GM12878 (cell line): ENCODE results near the gene PYM1. TPM values are rescaled to one million over a fixed set of nuclear protein-coding genes. Genes with fewer than 3 reads are reported as not detected.

ENCODE experiments used
- ATAC-seq: fragments of 200-7000 bp; cut with Tn5 transposase; 3 replicates; pipeline ENCODE4 v1.9.1; 2020; ENCODE audit warnings: mild to moderate bottlenecking, moderate library complexity
- BruUV-seq: library from RNA; stranded (reverse); fragments of 400-500 nt; replicated peaks from 2 replicates; lab custom pipeline; 2021; lab: Mats Ljungman, UMichigan
- CTCF ChIA-PET: fragments of 300-600 bp; sonication (Branson Sonifier 250); formaldehyde crosslinking; extraction: SDS; loops from one replicate; lab custom pipeline; 2021; ENCODE audit warnings: inconsistent platforms; lab: Yijun Ruan, JAX
- POLR2A ChIA-PET: fragments of 350-600 bp; formaldehyde crosslinking; extraction: SDS; loops from one replicate; lab custom pipeline; 2021; ENCODE audit warnings: inconsistent platforms; lab: Charles Lee
- RAD21 ChIA-PET: fragments of 300-600 bp; sonication (Branson Sonifier 250); formaldehyde crosslinking; loops from one replicate; lab custom pipeline; 2023; ENCODE audit warnings: antibody characterized with exemption; ENCODE audit not compliant: unreplicated experiment; lab: Charles Lee
- SMC1A ChIA-PET: fragments of 300-600 bp; sonication (Branson Sonifier 250); formaldehyde crosslinking; loops from one replicate; lab custom pipeline; 2023; ENCODE audit not compliant: unreplicated experiment, uncharacterized antibody; lab: Charles Lee
- DNase-seq: peaks from one replicate; pipeline ENCODE4 v3.0.0-alpha.2; 2011; ENCODE audit warnings: low read depth, low spot score
- FAIRE-seq: peaks from 3 replicates; lab custom pipeline; 2011; peaks lifted over from hg19 to GRCh38; lab: Jason Lieb, UNC
- H2AFZ ChIP-seq: 2 replicates; pipeline ENCODE4 v1.6.0; 2011; ENCODE audit warnings: low read depth, low read length, control low read depth; ENCODE audit not compliant: control insufficient read depth
- H3K27ac ChIP-seq: 2 replicates; pipeline ENCODE4 v1.5.1; 2011; ENCODE audit warnings: control low read depth; ENCODE audit not compliant: control insufficient read depth, insufficient read depth
- H3K27me3 ChIP-seq, 2 experiments: replicated peaks in 1 of 2; 2 replicates each; pipeline versions ENCODE4 v1.6.0 to v1.6.1; 2011; ENCODE audit warnings: low read length in 1 of 2; ENCODE audit not compliant: control insufficient read depth in 2 of 2, insufficient read depth in 2 of 2
- H3K36me3 ChIP-seq, 2 experiments: 2 replicates each; pipeline ENCODE4 v1.5.1; 2011; ENCODE audit warnings: low read length in 1 of 2; ENCODE audit not compliant: control insufficient read depth in 2 of 2, insufficient read depth in 2 of 2
- H3K4me1 ChIP-seq: 2 replicates; pipeline ENCODE4 v1.6.1; 2011; ENCODE audit warnings: mild to moderate bottlenecking, low read length, moderate library complexity, mixed read lengths; ENCODE audit not compliant: control insufficient read depth, insufficient read depth
- H3K4me2 ChIP-seq: 2 replicates; pipeline ENCODE4 v1.6.0; 2011; ENCODE audit warnings: control low read depth; ENCODE audit not compliant: control insufficient read depth, insufficient read depth
- H3K4me3 ChIP-seq: fragments of 200-600 bp; sonication (generic); 2 replicates; pipeline ENCODE4 v1.5.1; 2016
- H3K79me2 ChIP-seq: 2 replicates; pipeline ENCODE4 v1.6.0; 2011; ENCODE audit warnings: low read length; ENCODE audit not compliant: control insufficient read depth, insufficient read depth
- H3K9ac ChIP-seq: 2 replicates; pipeline ENCODE4 v1.8.0; 2011; ENCODE audit warnings: low read length, control low read depth, mixed read lengths; ENCODE audit not compliant: control insufficient read depth, insufficient read depth
- H3K9me3 ChIP-seq: replicated peaks from 3 replicates; pipeline ENCODE4 v1.5.1; 2011; ENCODE audit warnings: mild to moderate bottlenecking, low read length; ENCODE audit not compliant: control insufficient read depth, insufficient read depth
- H4K20me1 ChIP-seq: 2 replicates; pipeline ENCODE4 v1.6.0; 2011; ENCODE audit not compliant: control insufficient read depth, insufficient read depth
- ASH2L ChIP-seq: fragments of 300-600, 200-600 bp; sonication (generic); IDR thresholded peaks from 2 replicates; pipeline ENCODE4 v1.6.1; 2017; ENCODE audit warnings: low read depth, mild to moderate bottlenecking, borderline replicate concordance
- ATF7 ChIP-seq: fragments of 450-650 bp; IDR thresholded peaks from 2 replicates; pipeline ENCODE4 v1.6.1; 2016; ENCODE audit warnings: low read depth, mild to moderate bottlenecking
- BMI1 ChIP-seq: fragments of 450-650 bp; IDR thresholded peaks from 2 replicates; pipeline ENCODE4 v1.6.1; 2016; ENCODE audit warnings: mild to moderate bottlenecking, moderate library complexity, borderline replicate concordance
- CBX3 ChIP-seq: fragments of 200-600 bp; sonication (generic); IDR thresholded peaks from 2 replicates; pipeline ENCODE4 v1.6.1; 2016; ENCODE audit warnings: low read depth, borderline replicate concordance
- CBX5 ChIP-seq: sonication (generic); IDR thresholded peaks from 2 replicates; pipeline ENCODE4 v1.6.1; 2016; ENCODE audit warnings: low read depth, moderate library complexity, mild to moderate bottlenecking, inconsistent platforms
- CREB1 ChIP-seq: IDR thresholded peaks from 2 replicates; pipeline ENCODE4 v1.6.1; 2012; ENCODE audit warnings: low read depth, mild to moderate bottlenecking, inconsistent platforms
- EP300 ChIP-seq, 2 experiments: fragments of 150-350 bp in 1 of 2; IDR thresholded peaks; 2 replicates each; pipeline ENCODE4 v1.6.1; 2011 to 2012; ENCODE audit warnings: low read depth in 2 of 2, low read length in 2 of 2, borderline replicate concordance in 1 of 2, improper control_type of control experiment in 1 of 2, inconsistent platforms in 1 of 2; ENCODE audit not compliant: control insufficient read depth in 1 of 2
- FOXM1 ChIP-seq: IDR thresholded peaks from 2 replicates; pipeline ENCODE4 v1.6.1; 2012; ENCODE audit warnings: low read depth, mild to moderate bottlenecking, inconsistent platforms, low read length, moderate library complexity
- GABPA ChIP-seq: IDR thresholded peaks from 2 replicates; pipeline ENCODE4 v1.6.1; 2014; ENCODE audit warnings: antibody characterized with exemption, low read depth, mild to moderate bottlenecking, inconsistent platforms
- GATAD2B ChIP-seq: fragments of 450-650 bp; conservative IDR thresholded peaks from 2 replicates; pipeline ENCODE4 v1.6.1; 2017; ENCODE audit warnings: low read depth, mild to moderate bottlenecking, moderate library complexity
- HDGF ChIP-seq: fragments of 450-650 bp; IDR thresholded peaks from 2 replicates; pipeline ENCODE4 v1.6.1; 2016; ENCODE audit warnings: antibody characterized with exemption
- IKZF2 ChIP-seq, 2 experiments: fragments of 450-650 bp; IDR thresholded peaks; 2 replicates each; pipeline ENCODE4 v1.6.1; 2017; ENCODE audit warnings: mild to moderate bottlenecking in 2 of 2, moderate library complexity in 2 of 2
- MEF2B ChIP-seq: fragments of 450-650 bp; IDR thresholded peaks from 2 replicates; pipeline ENCODE4 v1.6.1; 2018; ENCODE audit warnings: mild to moderate bottlenecking, moderate library complexity; ENCODE audit not compliant: partially characterized antibody, poor library complexity, severe bottlenecking
- MTA3 ChIP-seq: IDR thresholded peaks from 2 replicates; pipeline ENCODE4 v1.6.1; 2012; ENCODE audit warnings: low read length, inconsistent platforms, borderline replicate concordance
- MXI1 ChIP-seq: fragments of 150-350 bp; IDR thresholded peaks from 2 replicates; pipeline ENCODE4 v1.6.1; 2011; ENCODE audit warnings: low read depth, mild to moderate bottlenecking, inconsistent platforms, low read length, improper control_type of control experiment
- NR2C2 ChIP-seq: IDR thresholded peaks from 2 replicates; pipeline ENCODE4 v1.6.1; 2011; ENCODE audit warnings: borderline replicate concordance, low read depth; ENCODE audit not compliant: control insufficient read depth, insufficient read length
- NR2F1 ChIP-seq: fragments of 450-650 bp; conservative IDR thresholded peaks from 2 replicates; pipeline ENCODE4 v1.6.1; 2017; ENCODE audit warnings: mild to moderate bottlenecking
- SMAD1 ChIP-seq: fragments of 450-650 bp; IDR thresholded peaks from 2 replicates; pipeline ENCODE4 v1.6.1; 2018; ENCODE audit warnings: mild to moderate bottlenecking, low read depth; ENCODE audit not compliant: partially characterized antibody
- STAT3 ChIP-seq: IDR thresholded peaks from 2 replicates; pipeline ENCODE4 v1.6.1; 2011; ENCODE audit warnings: low read depth, low read length, improper control_type of control experiment
- TARDBP ChIP-seq: IDR thresholded peaks from 2 replicates; pipeline ENCODE4 v1.6.1; 2016; ENCODE audit warnings: borderline replicate concordance
- TCF7 ChIP-seq: IDR thresholded peaks from 2 replicates; pipeline ENCODE4 v1.6.1; 2014; ENCODE audit warnings: antibody characterized with exemption, borderline replicate concordance
- ZZZ3 ChIP-seq: IDR thresholded peaks from 2 replicates; pipeline ENCODE4 v1.6.1; 2011; ENCODE audit warnings: low read depth; ENCODE audit not compliant: control insufficient read depth, insufficient read length
- WGBS: methylation state at CpG from one replicate; pipeline ENCODE4 v1.1.6; 2016; ENCODE audit warnings: low lambda C conversion rate; ENCODE audit not compliant: insufficient replicate concordance, insufficient coverage; ENCODE audit errors: missing lambda C conversion rate; 5-methylcytosine and 5-hydroxymethylcytosine counted together
- in situ Hi-C: fragments of 300-500 bp; cut with MboI; formaldehyde crosslinking; loops from 9 replicates; pipeline ENCODE4 v1.14.3; 2018; ENCODE audit warnings: mixed read lengths
- intact Hi-C: fragments of 100-400 bp; cut with micrococcal nuclease; formaldehyde crosslinking; loops from one replicate; pipeline ENCODE4 v1.14.2; 2022; ENCODE audit not compliant: unreplicated experiment
- polyA plus RNA-seq, 11 experiments: library from polyadenylated mRNA; depleted of rRNA in 4 of 11; unstranded in 6 of 11; stranded (reverse) in 5 of 11; fragments of >200 nt; fragmentation: Nextera tagmentation in 4 of 11; fragmentation: Illumina TruSeq in 1 of 11; extraction: Ambion mirVana in 4 of 11; extraction: Trizol in 1 of 11; gene quantifications; 1 replicate in 1 of 11; 2 replicates in 10 of 11; pipeline versions ENCODE4 v1.2.1 to v1.2.3, GENCODE V29; 2011 to 2016; ENCODE audit warnings: inconsistent platforms in 2 of 11, missing spikeins in 2 of 11, low read depth in 1 of 11
- total RNA-seq, 4 experiments: library from RNA; depleted of rRNA in 3 of 4; stranded (reverse); fragments of >200 nt in 3 of 4; fragmentation: Illumina TruSeq in 1 of 4; extraction: Trizol in 1 of 4; gene quantifications; 2 replicates each; pipeline versions ENCODE4 v1.2.1 to v1.2.3, GENCODE V29; 2013 to 2021
- TF ChIP-seq, protein P1 (sequence below): IDR thresholded peaks from 2 replicates; pipeline ENCODE4 v1.6.1; 2011; ENCODE audit warnings: borderline replicate concordance, low read depth, mild to moderate bottlenecking, moderate library complexity, mixed read lengths, low read length; ENCODE audit not compliant: insufficient read depth; ENCODE audit errors: extremely low read length
- TF ChIP-seq, protein P2 (sequence below): IDR thresholded peaks from 2 replicates; pipeline ENCODE4 v1.6.1; 2012; ENCODE audit warnings: low read depth, low read length, improper control_type of control experiment

Gene PYM1
- total and polyA plus RNA-seq, 10 of the 15 experiments (the other 5 are each of a cell fraction or from before 2014, with no cell fraction given), result 33.9 to 93.4 (median 55.8) TPM

DNA sequence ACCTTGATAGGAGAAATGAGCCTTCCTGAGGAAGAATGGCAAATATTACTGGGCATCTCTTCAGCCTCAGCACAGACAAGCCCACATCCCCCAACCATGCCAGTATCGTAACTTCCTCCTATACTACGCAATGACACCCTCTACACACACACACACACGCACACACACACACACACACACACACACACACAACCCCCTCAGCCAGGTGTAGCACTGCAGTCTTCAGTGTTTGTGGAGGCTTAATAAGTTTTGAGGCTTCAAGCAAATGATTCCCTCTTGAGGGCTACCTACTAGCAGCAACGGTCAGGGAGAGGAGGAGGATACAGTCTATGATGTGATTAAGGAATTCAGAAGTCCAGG is 4.8 kb upstream of the PYM1 start:
- H3K79me2 ChIP-seq, result peaks cover 26% of the 10 kb centered on the region
- H4K20me1 ChIP-seq, result no peaks in the 10 kb centered on the region
- H2AFZ ChIP-seq, result peak overlapping the region; percentile 53
- FAIRE-seq (peak; percentile 7), DNase-seq (no peak), ATAC-seq (peak; percentile 31)
- peak overlapping the region; percentile 79 for H3K4me2 ChIP-seq
- H3K27ac ChIP-seq, result peak overlapping the region; percentile 83
- no TSS peak for BruUV-seq
- H3K4me1 ChIP-seq, result peaks cover 8% of the 10 kb centered on the region; the same call in 1 of the 2 replicates
- peak overlapping the region; percentile 99 for H3K4me3 ChIP-seq
- in situ Hi-C loops, result no loop called here
- no peaks in the 10 kb centered on the region for H3K9me3 ChIP-seq
- WGBS, result 0% methylated on average over 4 of the region's 4 CpGs
- H3K27me3 ChIP-seq, result no peaks in the 10 kb centered on the region
- RAD21 ChIA-PET, result interaction anchor here (1.1 to 5.3 kb wide), 9 partner anchors 8 to 194 kb away, joined by 3 to 25 read pairs (median 10); partner anchors contain the start of genes ORMDL2, RAB5B, SARNP and SUOX
- SMC1A ChIA-PET, result interaction anchor here (1.0 to 3.4 kb wide), 11 partner anchors 9 to 227 kb away, joined by 3 to 12 read pairs (median 4); partner anchors contain the start of genes ORMDL2, RAB5B and SARNP
- H3K36me3 ChIP-seq, result peaks cover 0 to 5% of the 10 kb centered on the region in 2 experiments; a peak in 2 of 4 replicates
- H3K9ac ChIP-seq, result peak overlapping the region; percentile 72
- intact Hi-C loops, result no loop called here
- CTCF ChIA-PET, result interaction anchor here (1.1 to 4.5 kb wide), 9 partner anchors 7 to 203 kb away, joined by 3 to 37 read pairs (median 4); partner anchors contain the start of gene SUOX
- POLR2A ChIA-PET, result interaction anchor here (0.8 to 7.3 kb wide), 13 partner anchors 13 to 203 kb away, joined by 3 to 66 read pairs (median 4); partner anchors contain the start of genes CD63 and RAB5B
- TF ChIP-seq FOXM1 (no peak), MEF2B (peak; percentile 7), TARDBP (no peak), CBX5 (no peak), ASH2L (no peak), IKZF2 (IDR thresholded peaks at IDR 0.05) (peak; percentile 64 to 73), ATF7 (peak; percentile 84), MXI1 (peak; percentile 36; the same call in 1 of the 2 replicates), MTA3 (no peak), SMAD1 (peak; percentile 27), CBX3 (no peak), STAT3 (no peak), TCF7 (no peak), NR2C2 (no peak), EP300 (IDR thresholded peaks at IDR 0.05; ENCODE audit: borderline replicate concordance in 1 of 2, control insufficient read depth in 1 of 2, low read depth in 2 of 2, low read length in 2 of 2) (no peak), BMI1 (peak; percentile 20; the same call in 1 of the 2 replicates), ZZZ3 (no peak), CREB1 (peak; percentile 88), NR2F1 (no peak), HDGF (peak; percentile 90; the same call in 1 of the 2 replicates), GABPA (peak; percentile 70), GATAD2B (no peak)
- TF ChIP-seq, protein P1, sequence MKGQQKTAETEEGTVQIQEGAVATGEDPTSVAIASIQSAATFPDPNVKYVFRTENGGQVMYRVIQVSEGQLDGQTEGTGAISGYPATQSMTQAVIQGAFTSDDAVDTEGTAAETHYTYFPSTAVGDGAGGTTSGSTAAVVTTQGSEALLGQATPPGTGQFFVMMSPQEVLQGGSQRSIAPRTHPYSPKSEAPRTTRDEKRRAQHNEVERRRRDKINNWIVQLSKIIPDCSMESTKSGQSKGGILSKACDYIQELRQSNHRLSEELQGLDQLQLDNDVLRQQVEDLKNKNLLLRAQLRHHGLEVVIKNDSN, result no peak
- TF ChIP-seq, protein P2, sequence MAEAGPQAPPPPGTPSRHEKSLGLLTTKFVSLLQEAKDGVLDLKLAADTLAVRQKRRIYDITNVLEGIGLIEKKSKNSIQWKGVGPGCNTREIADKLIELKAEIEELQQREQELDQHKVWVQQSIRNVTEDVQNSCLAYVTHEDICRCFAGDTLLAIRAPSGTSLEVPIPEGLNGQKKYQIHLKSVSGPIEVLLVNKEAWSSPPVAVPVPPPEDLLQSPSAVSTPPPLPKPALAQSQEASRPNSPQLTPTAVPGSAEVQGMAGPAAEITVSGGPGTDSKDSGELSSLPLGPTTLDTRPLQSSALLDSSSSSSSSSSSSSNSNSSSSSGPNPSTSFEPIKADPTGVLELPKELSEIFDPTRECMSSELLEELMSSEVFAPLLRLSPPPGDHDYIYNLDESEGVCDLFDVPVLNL, result no peak
